Measurements from ENCODE around the gene ROM1. TPM values are rescaled to one million over a fixed set of nuclear protein-coding genes. Genes with fewer than 3 reads are reported as not detected.
A peak's percentile ranks its signal among the peaks of the same experiment; 100 is the strongest.

ROM1 gene
- total and polyA plus RNA-seq, 2 experiments from 2014 or later: 1.5 to 3.2 TPM

DNA sequence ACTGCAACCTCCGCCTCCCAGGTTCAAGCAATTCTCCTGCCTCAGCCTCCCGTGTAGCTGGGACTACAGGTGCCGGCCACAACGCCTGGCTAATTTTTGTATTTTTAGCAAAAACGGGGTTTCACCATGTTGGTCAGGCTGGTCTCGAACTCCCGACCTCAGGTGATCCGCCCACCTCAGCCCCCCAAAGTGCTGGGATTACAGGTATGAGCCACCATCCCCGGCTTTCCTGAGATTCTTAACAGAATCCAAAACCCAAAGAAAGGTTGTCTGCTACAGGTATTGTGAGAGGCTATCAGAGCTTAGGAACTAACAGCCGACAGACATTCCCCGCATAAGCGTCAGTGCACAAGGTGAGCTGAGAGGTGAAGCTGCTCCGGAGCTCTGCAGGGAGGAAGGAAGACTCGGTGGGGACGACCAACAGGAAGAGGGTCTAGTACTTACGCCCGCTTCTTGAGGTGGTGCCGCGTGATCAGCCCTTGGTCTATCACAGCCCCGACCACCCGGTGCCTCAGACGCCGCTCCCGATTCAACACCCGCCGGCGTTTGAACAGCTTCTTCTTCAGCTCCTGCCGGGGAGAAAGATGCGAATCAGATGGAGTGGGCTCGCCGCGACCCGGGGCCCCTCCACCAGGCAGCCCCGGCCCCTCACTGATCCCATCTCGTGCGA, 51.5 kb downstream of the ROM1 start:
- Histone ChIP-seq H3K79me2 (peaks cover 42% of the 10 kb centered on the region), H3K4me1 (ENCODE audit: insufficient read depth) (peaks cover 16% of the 10 kb centered on the region), H3K9me2 (replicated peaks; ENCODE audit: insufficient read depth) (no peaks in the 10 kb centered on the region), H3K27me3 (no peaks in the 10 kb centered on the region), H3K9me3 (ENCODE audit: low read depth) (no peaks in the 10 kb centered on the region), H3K36me3 (replicated peaks; ENCODE audit: insufficient read depth, low read depth) (no peaks in the 10 kb centered on the region), H3K4me2 (peak overlapping the region; percentile 84), H3K27ac (peak overlapping the region; percentile 95), H4K20me1 (ENCODE audit: insufficient read depth, poor library complexity, severe bottlenecking) (peaks cover 10% of the 10 kb centered on the region), H3K4me3 (peak overlapping the region; percentile 82), H2AFZ (peak overlapping the region; percentile 66)
- WGBS (ENCODE audit: low lambda C conversion rate, missing lambda C conversion rate): 2% methylated on average over 36 of the region's 36 CpGs
- TF ChIP-seq EZH2phosphoT487 (IDR thresholded peaks at IDR 0.05; ENCODE audit: low read depth, severe bottlenecking, unreplicated experiment) (no peak), EZH2 (IDR thresholded peaks at IDR 0.05; ENCODE audit: borderline replicate concordance) (no peak)
- TF ChIP-seq, protein P1, sequence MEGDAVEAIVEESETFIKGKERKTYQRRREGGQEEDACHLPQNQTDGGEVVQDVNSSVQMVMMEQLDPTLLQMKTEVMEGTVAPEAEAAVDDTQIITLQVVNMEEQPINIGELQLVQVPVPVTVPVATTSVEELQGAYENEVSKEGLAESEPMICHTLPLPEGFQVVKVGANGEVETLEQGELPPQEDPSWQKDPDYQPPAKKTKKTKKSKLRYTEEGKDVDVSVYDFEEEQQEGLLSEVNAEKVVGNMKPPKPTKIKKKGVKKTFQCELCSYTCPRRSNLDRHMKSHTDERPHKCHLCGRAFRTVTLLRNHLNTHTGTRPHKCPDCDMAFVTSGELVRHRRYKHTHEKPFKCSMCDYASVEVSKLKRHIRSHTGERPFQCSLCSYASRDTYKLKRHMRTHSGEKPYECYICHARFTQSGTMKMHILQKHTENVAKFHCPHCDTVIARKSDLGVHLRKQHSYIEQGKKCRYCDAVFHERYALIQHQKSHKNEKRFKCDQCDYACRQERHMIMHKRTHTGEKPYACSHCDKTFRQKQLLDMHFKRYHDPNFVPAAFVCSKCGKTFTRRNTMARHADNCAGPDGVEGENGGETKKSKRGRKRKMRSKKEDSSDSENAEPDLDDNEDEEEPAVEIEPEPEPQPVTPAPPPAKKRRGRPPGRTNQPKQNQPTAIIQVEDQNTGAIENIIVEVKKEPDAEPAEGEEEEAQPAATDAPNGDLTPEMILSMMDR (IDR thresholded peaks at IDR 0.05; ENCODE audit: poor library complexity): no peak
- peak; percentile 78 for DNase-seq (ENCODE audit: low spot score)

Small RNA genes within 50 kb of the gene (microRNA-seq; reads per million reads assigned to microRNA genes)
- 7.6 reads per million, percentile 19 among the genes with 10 or more reads in this experiment for gene MIR6747

Small RNA genes within 50 kb of the gene (small RNA-seq; reads per million reads assigned to genes)
- gene AP001458.1: not detected
- gene MIR6747: 0.19 reads per million

Other genes starting within 250 kb of the ROM1 start
- gene SCGB1A1, start 194.2 kb upstream of the ROM1 start, total RNA-seq: not detected in 2 replicates
- gene SCGB1A1, start 194.2 kb upstream of the ROM1 start, polyA plus RNA-seq: not detected in 2 replicates
- gene AHNAK, start 66.5 kb upstream of the ROM1 start, total RNA-seq: 218 and 237 TPM in 2 replicates
- gene AHNAK, start 66.5 kb upstream of the ROM1 start, polyA plus RNA-seq: 38.0 and 47.6 TPM in 2 replicates
- 1,612 and 1,634 TPM in 2 replicates for gene EEF1G, start 39.4 kb upstream of the ROM1 start, total RNA-seq
- 501 and 526 TPM in 2 replicates for gene EEF1G, start 39.4 kb upstream of the ROM1 start, polyA plus RNA-seq
- 6.7 and 11.7 TPM in 2 replicates for gene TUT1, start 21.7 kb upstream of the ROM1 start, total RNA-seq
- gene TUT1, start 21.7 kb upstream of the ROM1 start, polyA plus RNA-seq: 14.2 and 16.5 TPM in 2 replicates
- gene MTA2, start 11.4 kb upstream of the ROM1 start, total RNA-seq: 46.8 and 53.1 TPM in 2 replicates
- 17.1 and 25.6 TPM in 2 replicates for gene MTA2, start 11.4 kb upstream of the ROM1 start, polyA plus RNA-seq
- gene EML3, start 482 bp upstream of the ROM1 start, total RNA-seq: 18.3 and 21.6 TPM in 2 replicates
- gene EML3, start 482 bp upstream of the ROM1 start, polyA plus RNA-seq: 22.6 and 51.0 TPM in 2 replicates
- 32.3 and 34.4 TPM in 2 replicates for gene B3GAT3, start 8.7 kb downstream of the ROM1 start, total RNA-seq
- 59.6 and 61.4 TPM in 2 replicates for gene B3GAT3, start 8.7 kb downstream of the ROM1 start, polyA plus RNA-seq
- gene GANAB, start 33.4 kb downstream of the ROM1 start, total RNA-seq: 251 and 254 TPM in 2 replicates
- gene GANAB, start 33.4 kb downstream of the ROM1 start, polyA plus RNA-seq: 212 and 232 TPM in 2 replicates
- gene INTS5, start 40.0 kb downstream of the ROM1 start, total RNA-seq: 12.6 and 18.7 TPM in 2 replicates
- gene INTS5, start 40.0 kb downstream of the ROM1 start, polyA plus RNA-seq: 19.1 and 21.1 TPM in 2 replicates
- 63.7 and 80.4 TPM in 2 replicates for gene C11orf98, start 52.0 kb downstream of the ROM1 start, total RNA-seq
- 116 and 133 TPM in 2 replicates for gene C11orf98, start 52.0 kb downstream of the ROM1 start, polyA plus RNA-seq
- 10.0 and 22.5 TPM in 2 replicates for gene CSKMT, start 52.1 kb downstream of the ROM1 start, total RNA-seq
- gene CSKMT, start 52.1 kb downstream of the ROM1 start, polyA plus RNA-seq: 5.7 and 7.1 TPM in 2 replicates
- 8.9 and 11.1 TPM in 2 replicates for gene UQCC3, start 58.4 kb downstream of the ROM1 start, total RNA-seq
- 17.0 and 19.0 TPM in 2 replicates for gene UQCC3, start 58.4 kb downstream of the ROM1 start, polyA plus RNA-seq
- 5.4 and 11.2 TPM in 2 replicates for gene LBHD1, start 59.0 kb downstream of the ROM1 start, total RNA-seq
- 6.5 and 6.7 TPM in 2 replicates for gene LBHD1, start 59.0 kb downstream of the ROM1 start, polyA plus RNA-seq
- gene UBXN1, start 65.8 kb downstream of the ROM1 start, total RNA-seq: 73.0 and 74.1 TPM in 2 replicates
- gene UBXN1, start 65.8 kb downstream of the ROM1 start, polyA plus RNA-seq: 73.2 and 73.8 TPM in 2 replicates
- 0.40 and 1.1 TPM in 2 replicates for gene LRRN4CL, start 76.3 kb downstream of the ROM1 start, total RNA-seq
- gene LRRN4CL, start 76.3 kb downstream of the ROM1 start, polyA plus RNA-seq: 0.15 and 0.41 TPM in 2 replicates
- 39.3 and 49.2 TPM in 2 replicates for gene BSCL2, start 94.2 kb downstream of the ROM1 start, total RNA-seq
- 78.7 and 81.0 TPM in 2 replicates for gene BSCL2, start 94.2 kb downstream of the ROM1 start, polyA plus RNA-seq
- gene GNG3, start 94.4 kb downstream of the ROM1 start, total RNA-seq: 0.23 and 0.24 TPM in 2 replicates
- 0.41 and 1.2 TPM in 2 replicates for gene GNG3, start 94.4 kb downstream of the ROM1 start, polyA plus RNA-seq
- 14.0 and 15.4 TPM in 2 replicates for gene HNRNPUL2, start 114.2 kb downstream of the ROM1 start, total RNA-seq
- 2.3 and 3.7 TPM in 2 replicates for gene HNRNPUL2, start 114.2 kb downstream of the ROM1 start, polyA plus RNA-seq
- 26.3 and 35.0 TPM in 2 replicates for gene TTC9C, start 115.2 kb downstream of the ROM1 start, total RNA-seq
- 35.4 and 39.9 TPM in 2 replicates for gene TTC9C, start 115.2 kb downstream of the ROM1 start, polyA plus RNA-seq
- gene ZBTB3, start 140.9 kb downstream of the ROM1 start, total RNA-seq: 7.0 and 11.0 TPM in 2 replicates
- gene ZBTB3, start 140.9 kb downstream of the ROM1 start, polyA plus RNA-seq: 4.0 and 4.3 TPM in 2 replicates
- gene POLR2G, start 148.3 kb downstream of the ROM1 start, total RNA-seq: 96.5 and 110 TPM in 2 replicates
- 171 and 195 TPM in 2 replicates for gene POLR2G, start 148.3 kb downstream of the ROM1 start, polyA plus RNA-seq
- gene TAF6L, start 158.1 kb downstream of the ROM1 start, total RNA-seq: 20.5 and 23.2 TPM in 2 replicates
- 35.9 and 36.0 TPM in 2 replicates for gene TAF6L, start 158.1 kb downstream of the ROM1 start, polyA plus RNA-seq
- gene TMEM179B, start 174.1 kb downstream of the ROM1 start, total RNA-seq: 78.0 and 99.1 TPM in 2 replicates
- gene TMEM179B, start 174.1 kb downstream of the ROM1 start, polyA plus RNA-seq: 163 and 172 TPM in 2 replicates
- gene TMEM223, start 178.7 kb downstream of the ROM1 start, total RNA-seq: 28.4 and 31.9 TPM in 2 replicates
- gene TMEM223, start 178.7 kb downstream of the ROM1 start, polyA plus RNA-seq: 30.3 and 36.1 TPM in 2 replicates
- 37.2 and 37.6 TPM in 2 replicates for gene NXF1, start 192.2 kb downstream of the ROM1 start, total RNA-seq
- 71.9 and 91.4 TPM in 2 replicates for gene NXF1, start 192.2 kb downstream of the ROM1 start, polyA plus RNA-seq
- gene STX5, start 218.8 kb downstream of the ROM1 start, total RNA-seq: 35.4 and 37.3 TPM in 2 replicates
- 49.7 and 50.4 TPM in 2 replicates for gene STX5, start 218.8 kb downstream of the ROM1 start, polyA plus RNA-seq
- not detected in 2 replicates for gene TEX54, start 219.6 kb downstream of the ROM1 start, total RNA-seq
- gene TEX54, start 219.6 kb downstream of the ROM1 start, polyA plus RNA-seq: 1.8 and 3.5 TPM in 2 replicates
- gene WDR74, start 226.3 kb downstream of the ROM1 start, total RNA-seq: 28.0 and 30.9 TPM in 2 replicates
- gene WDR74, start 226.3 kb downstream of the ROM1 start, polyA plus RNA-seq: 28.9 and 34.1 TPM in 2 replicates

All from hepatocyte (in vitro differentiated cells).